Endodermal cell (in vitro differentiated cells): Measurements from ENCODE around the gene MMD. TPM values are rescaled to one million over a fixed set of nuclear protein-coding genes. Genes with fewer than 3 reads are reported as not detected.

ENCODE experiments used
- DNase-seq: peaks from one replicate; pipeline ENCODE4 v3.0.0-alpha.2; 2017
- H3K27ac ChIP-seq: 2 replicates; pipeline ENCODE4 v1.5.1; 2013; ENCODE audit warnings: mild to moderate bottlenecking, low read depth, low read length, moderate library complexity
- H3K27me3 ChIP-seq: 2 replicates; pipeline ENCODE4 v1.6.1; 2013; ENCODE audit warnings: mild to moderate bottlenecking, low read length, moderate library complexity; ENCODE audit not compliant: insufficient read depth, control insufficient read depth, poor library complexity, severe bottlenecking
- H3K36me3 ChIP-seq: 2 replicates; pipeline ENCODE4 v1.7.0; 2013; ENCODE audit warnings: mild to moderate bottlenecking, low read length, moderate library complexity; ENCODE audit not compliant: control insufficient read depth, insufficient read depth
- H3K4me1 ChIP-seq: one replicate; pipeline ENCODE4 v1.7.0; 2013; ENCODE audit warnings: low read length; ENCODE audit not compliant: control insufficient read depth, insufficient read depth
- H3K4me3 ChIP-seq: 2 replicates; pipeline ENCODE4 v1.5.1; 2013; ENCODE audit warnings: mild to moderate bottlenecking, low read length, moderate library complexity
- H3K9ac ChIP-seq: 2 replicates; pipeline ENCODE4 v1.6.1; 2013; ENCODE audit warnings: mild to moderate bottlenecking, low read length, moderate library complexity; ENCODE audit not compliant: poor library complexity, severe bottlenecking; ENCODE audit errors: extremely low read depth
- H3K9me3 ChIP-seq: 2 replicates; pipeline ENCODE4 v1.6.1; 2013; ENCODE audit warnings: mild to moderate bottlenecking, low read length, moderate library complexity; ENCODE audit not compliant: control insufficient read depth
- H3K27ac Mint-ChIP-seq: 2 replicates; pipeline ENCODE4 v1.8.0; 2020; ENCODE audit warnings: mixed read lengths
- H3K27me3 Mint-ChIP-seq: 2 replicates; pipeline ENCODE4 v1.8.0; 2021; ENCODE audit warnings: mild to moderate bottlenecking, mixed read lengths; ENCODE audit not compliant: insufficient read depth
- H3K36me3 Mint-ChIP-seq: 2 replicates; pipeline ENCODE4 v1.8.0; 2020; ENCODE audit warnings: low read depth, mixed read lengths
- H3K4me1 Mint-ChIP-seq: 2 replicates; pipeline ENCODE4 v1.8.0; 2020; ENCODE audit warnings: mixed read lengths
- H3K4me3 Mint-ChIP-seq: 2 replicates; pipeline ENCODE4 v1.8.0; 2020; ENCODE audit warnings: mild to moderate bottlenecking, moderate library complexity, mixed read lengths
- H3K9me3 Mint-ChIP-seq: 2 replicates; pipeline ENCODE4 v1.8.0; 2020; ENCODE audit warnings: mild to moderate bottlenecking, mixed read lengths
- CTCF ChIP-seq: fragments of 200-600 bp; sonication (generic); conservative IDR thresholded peaks from 2 replicates; pipeline ENCODE4 v1.5.0; 2021; ENCODE audit warnings: antibody characterized with exemption, mild to moderate bottlenecking
- WGBS, 2 experiments: methylation state at CpG; one replicate each; pipeline versions ENCODE4 v1.1.5 to v1.1.7; 2013; ENCODE audit warnings: missing lambda C conversion rate in 2 of 2, mixed read lengths in 1 of 2; ENCODE audit not compliant: insufficient coverage in 1 of 2, insufficient read length in 1 of 2; 5-methylcytosine and 5-hydroxymethylcytosine counted together
- total RNA-seq, 2 donors: library from RNA; stranded (reverse); fragmentation: NEBNext Ultra II Directional in 1 of 2; extraction: Animal tissue kit (Norgen Biotek cat#: 25700) in 1 of 2; gene quantifications; 2 replicates in 1 of 2; 3 replicates in 1 of 2; pipeline ENCODE4 v1.2.1, GENCODE V29; 2021

MMD gene
- total RNA-seq, 2 donors from 2014 or later = 40.1 to 40.2 TPM

GRCh38 chr17:55427587-55427882 is 5.9 kb upstream of the MMD start:
- Histone ChIP-seq H3K36me3 (no peaks in the 10 kb centered on the region), H3K4me1 (no peaks in the 10 kb centered on the region), H3K9me3 (no peaks in the 10 kb centered on the region), H3K4me3 (no peak overlapping the region), H3K9ac (no peak overlapping the region), H3K27ac (no peak overlapping the region), H3K27me3 (no peaks in the 10 kb centered on the region)
- no peak overlapping the region for H3K4me3 Mint-ChIP-seq
- H3K4me1 Mint-ChIP-seq = peaks cover 16% of the 10 kb centered on the region
- no peaks in the 10 kb centered on the region for H3K36me3 Mint-ChIP-seq
- DNase-seq = no peak
- WGBS, 2 experiments = 90 to 97% methylated on average over 2 of the region's 2 CpGs
- H3K27ac Mint-ChIP-seq = no peak overlapping the region
- peaks cover 2% of the 10 kb centered on the region for H3K9me3 Mint-ChIP-seq
- TF ChIP-seq CTCF = no peak
- peaks cover 13% of the 10 kb centered on the region for H3K27me3 Mint-ChIP-seq

- no peaks in the 10 kb centered on the region for H3K9me3 ChIP-seq
- peaks cover 13% of the 10 kb centered on the region for H3K27me3 Mint-ChIP-seq
- H3K27ac ChIP-seq = no peak overlapping the region
- no peak for DNase-seq
- peaks cover 15% of the 10 kb centered on the region for H3K4me1 Mint-ChIP-seq
- no peak overlapping the region for H3K4me3 Mint-ChIP-seq
- H3K36me3 ChIP-seq = no peaks in the 10 kb centered on the region
- H3K4me1 ChIP-seq = no peaks in the 10 kb centered on the region
- H3K27ac Mint-ChIP-seq = no peak overlapping the region
- no peaks in the 10 kb centered on the region for H3K36me3 Mint-ChIP-seq
- WGBS, 2 experiments = 91 to 100% methylated on average over 1 to 2 of the region's 2 CpGs
- H3K9me3 Mint-ChIP-seq = peaks cover 2% of the 10 kb centered on the region
- no peaks in the 10 kb centered on the region for H3K27me3 ChIP-seq
- TF ChIP-seq CTCF = no peak
- H3K4me3 ChIP-seq = no peak overlapping the region
- H3K9ac ChIP-seq = no peak overlapping the region
Observed at GRCh38 chr17:55426851-55427586, 5.4 kb upstream of the MMD start.

DNA sequence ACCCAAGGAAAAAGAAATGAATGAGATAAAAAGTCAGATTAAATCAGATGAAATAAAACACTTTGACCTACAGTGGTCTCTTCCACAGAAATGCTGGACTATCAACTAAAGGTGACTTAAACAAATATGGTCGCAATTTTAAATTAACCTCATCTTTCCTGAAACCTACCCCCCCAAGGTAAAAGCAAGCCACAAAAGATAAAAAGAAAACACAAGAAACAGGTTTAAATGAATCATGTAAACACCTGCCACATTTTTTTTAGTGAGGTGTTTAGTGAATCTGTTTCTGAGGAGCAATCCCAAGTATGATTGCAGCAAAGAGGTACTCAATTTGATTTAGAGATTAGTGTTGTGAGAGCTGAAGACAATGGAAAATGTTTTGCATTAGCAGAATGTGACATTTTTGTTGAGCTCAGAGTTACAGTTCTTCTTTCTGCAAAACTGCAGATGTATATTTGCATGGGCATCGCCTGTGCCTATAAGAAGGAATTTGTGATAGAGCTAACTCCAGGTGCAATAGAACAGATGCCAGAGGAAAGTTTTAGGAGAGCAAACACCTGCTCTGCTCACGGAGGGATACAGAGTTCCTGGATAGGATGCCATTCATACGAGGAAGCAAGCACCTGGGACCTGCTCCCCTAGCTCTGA is 3.4 kb upstream of the MMD start:
- no peaks in the 10 kb centered on the region for H3K27me3 ChIP-seq
- no peak overlapping the region for H3K27ac ChIP-seq
- Mint-ChIP-seq H3K4me3 (no peak overlapping the region), H3K27me3 (peaks cover 13% of the 10 kb centered on the region), H3K27ac (no peak overlapping the region), H3K36me3 (no peaks in the 10 kb centered on the region), H3K4me1 (peaks cover 15% of the 10 kb centered on the region), H3K9me3 (peaks cover 2% of the 10 kb centered on the region)
- H3K9ac ChIP-seq = no peak overlapping the region
- H3K9me3 ChIP-seq = no peaks in the 10 kb centered on the region
- no peaks in the 10 kb centered on the region for H3K36me3 ChIP-seq
- 78 to 87% methylated on average over 3 to 4 of the region's 4 CpGs for WGBS, 2 experiments
- H3K4me3 ChIP-seq = no peak overlapping the region
- DNase-seq = no peak
- no peak for TF ChIP-seq CTCF
- H3K4me1 ChIP-seq = no peaks in the 10 kb centered on the region
